GM19043 (cell line): ENCODE results near the gene CTDNEP1.

Source experiments
- ATAC-seq: cut with Tn5 transposase; IDR thresholded peaks from one replicate; pipeline ENCODE4 v1.9.1; 2021; ENCODE audit warnings: low read depth; ENCODE audit not compliant: unreplicated experiment

The CTDNEP1 gene

DNA sequence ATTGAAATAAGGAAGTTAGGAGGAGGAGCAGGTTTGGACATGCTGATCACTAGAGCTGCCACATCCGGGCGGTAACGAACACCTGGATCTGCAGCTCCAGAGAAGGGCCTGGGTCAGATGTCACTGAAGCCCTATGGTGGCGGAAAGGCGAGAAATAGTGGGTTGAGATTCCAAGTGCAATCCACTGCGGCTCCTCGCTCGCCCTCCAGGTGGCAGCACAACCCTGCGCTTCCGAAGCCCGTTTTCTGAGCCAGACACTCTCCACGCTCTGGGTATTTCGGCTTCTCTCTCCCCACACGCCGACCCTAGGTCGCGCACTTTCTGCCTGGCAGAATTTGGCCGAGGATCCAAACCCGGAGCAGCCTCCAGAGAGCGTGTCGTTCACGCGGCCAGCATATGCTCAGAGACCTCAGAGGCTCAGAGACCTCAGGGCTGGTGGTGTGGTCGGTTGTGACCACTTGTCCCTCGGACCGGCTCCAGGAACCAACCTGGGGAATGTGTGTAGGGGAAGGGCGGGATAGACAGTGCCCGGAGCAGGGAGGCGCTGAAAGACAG, 29.1 kb upstream of the CTDNEP1 start:
- ATAC-seq = no peak

- ATAC-seq = no peak
Measured at GRCh38 chr17:7279448-7279847, 27.9 kb upstream of the CTDNEP1 start.

- ATAC-seq = no peak
Measured at GRCh38 chr17:7266784-7267183, 15.2 kb upstream of the CTDNEP1 start.

- no peak for ATAC-seq
Measured at GRCh38 chr17:7263801-7264078, 12.2 kb upstream of the CTDNEP1 start.

DNA sequence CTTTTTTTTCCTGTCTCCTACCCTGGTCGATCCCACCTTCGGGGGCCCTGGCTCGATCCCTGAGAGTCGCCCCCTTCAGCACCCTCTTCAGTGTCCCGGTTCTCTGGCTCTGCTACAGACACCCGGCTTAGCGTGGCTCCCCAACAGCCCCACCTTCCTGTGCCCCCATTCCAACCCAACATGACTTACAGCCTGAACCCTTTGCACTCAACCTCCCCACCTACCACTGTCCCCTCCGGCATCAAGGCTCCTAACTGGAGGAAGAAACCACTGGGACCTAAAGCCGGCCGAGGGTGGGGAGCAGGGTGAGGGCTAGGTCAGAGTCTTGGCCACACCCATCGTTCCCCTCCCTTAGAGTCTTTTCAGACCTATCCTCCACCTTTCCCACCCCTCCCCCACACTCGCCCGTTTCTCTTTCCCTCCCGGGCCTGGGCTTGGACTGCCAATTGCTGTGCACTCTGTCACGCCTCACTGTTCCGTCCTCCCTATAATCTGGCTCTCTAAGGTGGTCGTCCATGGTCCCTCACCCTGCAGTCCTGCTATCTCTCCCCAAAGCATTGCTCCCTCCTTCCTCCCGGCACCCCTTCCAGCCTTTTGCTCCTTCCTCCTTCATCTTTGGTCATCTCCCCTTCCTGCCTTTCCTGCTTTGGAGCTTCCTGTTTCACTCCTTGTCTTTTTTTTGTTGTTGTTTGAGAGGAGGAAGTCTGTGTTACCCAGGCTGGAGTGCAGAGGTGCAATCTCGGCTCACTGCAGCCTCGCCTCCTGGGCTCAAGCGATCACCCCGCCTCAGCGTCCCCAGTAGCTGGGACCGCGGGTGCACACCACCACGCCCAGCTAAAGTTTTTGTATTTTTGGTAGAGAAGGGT, 11.6 kb upstream of the CTDNEP1 start:
- no peak for ATAC-seq

- ATAC-seq = no peak
Measured at GRCh38 chr17:7262192-7262934, 10.8 kb upstream of the CTDNEP1 start, which contains the start of gene CLDN7. Gene CLDN7 (minus strand): TSS chr17:7262478. CDS start chr17:7262043, 435 bp downstream.

GRCh38 chr17:7261379-7262191, 10.1 kb upstream of the CTDNEP1 start:
- ATAC-seq = no peak

DNA sequence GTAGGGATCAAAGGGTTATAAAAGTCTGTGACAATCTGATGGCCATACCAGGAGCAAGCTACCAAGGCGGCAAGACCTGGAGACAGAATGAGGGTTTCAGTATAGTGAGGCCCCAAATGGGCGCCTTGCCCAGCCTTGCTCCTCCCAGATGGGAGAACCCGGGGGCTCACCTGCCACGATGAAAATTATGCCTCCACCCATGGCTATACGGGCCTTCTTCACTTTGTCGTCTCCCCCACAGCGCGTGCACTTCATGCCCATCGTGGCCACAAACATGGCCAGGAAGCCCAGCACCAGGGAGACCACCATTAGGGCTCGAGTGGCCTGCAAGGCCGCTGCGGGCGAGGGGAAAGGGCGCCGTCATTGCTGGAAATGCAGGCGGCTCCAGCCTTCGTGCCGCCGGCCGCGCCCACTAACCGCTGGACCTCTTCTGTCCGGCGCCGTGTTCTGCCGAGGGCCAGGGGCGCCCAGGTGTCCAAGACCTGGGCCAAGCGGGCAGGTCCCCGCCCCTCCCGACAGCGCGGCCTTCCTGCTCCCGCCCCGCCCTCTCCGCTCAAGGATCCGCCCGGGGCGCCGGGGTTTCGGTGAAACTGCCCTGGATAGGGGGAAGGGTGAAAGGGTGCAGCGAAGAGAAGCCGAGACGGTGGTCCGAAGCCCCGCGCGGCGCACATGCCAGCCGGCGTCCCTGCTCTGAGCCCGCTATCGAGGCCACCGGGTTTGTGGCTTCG, 9.3 kb upstream of the CTDNEP1 start:
- no peak for ATAC-seq

- no peak for ATAC-seq
Measured at GRCh38 chr17:7260151-7260550, 8.6 kb upstream of the CTDNEP1 start.

DNA sequence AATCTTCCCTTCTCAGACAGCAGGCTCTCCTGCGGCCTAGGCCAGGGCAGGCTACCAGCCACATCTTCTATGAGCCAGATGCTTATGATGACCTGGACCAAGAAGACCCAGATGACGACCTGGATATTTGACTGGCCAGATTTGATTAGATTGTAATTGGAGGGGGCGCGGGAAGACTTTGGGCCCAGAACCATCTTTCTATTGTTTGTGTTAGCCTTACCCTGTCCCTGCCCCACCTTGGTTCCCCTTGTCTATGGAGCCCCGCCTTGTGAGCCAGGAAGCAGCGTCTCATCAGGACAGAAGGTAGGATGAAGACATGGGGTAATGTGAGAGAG, 8.0 kb upstream of the CTDNEP1 start:
- ATAC-seq = no peak

DNA sequence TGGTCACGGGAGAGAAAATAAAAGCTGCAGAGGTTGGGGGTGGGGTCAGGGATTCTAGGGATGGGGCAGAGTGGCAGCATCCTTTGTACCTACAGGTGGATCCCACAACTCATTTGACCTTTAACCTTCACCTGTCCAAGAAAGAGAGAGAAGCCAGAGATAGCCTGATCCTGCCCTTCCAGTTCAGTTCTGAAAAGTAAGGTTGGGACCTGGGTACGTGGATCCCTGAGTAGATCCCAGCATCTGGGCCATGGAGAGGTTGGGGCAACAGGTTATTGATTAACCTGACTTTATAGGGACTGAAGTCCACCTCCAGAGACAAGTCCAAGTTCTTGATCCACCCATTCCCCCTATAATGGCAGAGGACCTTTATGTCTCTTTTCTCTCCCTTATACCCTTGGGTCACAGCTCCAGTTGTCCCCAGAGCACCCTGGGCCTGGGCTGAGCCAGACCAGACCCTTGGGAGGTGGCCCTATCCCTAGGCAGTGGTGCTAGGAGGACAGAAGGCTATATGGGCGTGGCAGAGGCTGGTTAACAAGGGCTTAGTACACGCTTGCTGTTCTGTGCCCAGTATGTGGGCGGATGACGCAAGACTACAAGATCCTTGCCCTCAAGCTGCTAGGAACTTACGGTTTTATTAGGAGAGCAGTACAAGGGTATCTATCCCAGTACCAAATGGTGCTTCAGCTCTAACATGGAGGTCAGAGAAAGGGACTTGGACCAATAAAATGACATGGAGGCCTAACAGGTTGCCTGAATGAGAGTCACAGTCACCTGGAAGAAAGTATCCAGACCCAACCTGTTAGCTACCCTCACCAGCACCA, 7.4 kb upstream of the CTDNEP1 start:
- no peak for ATAC-seq

GRCh38 chr17:7256766-7257456, 5.4 kb upstream of the CTDNEP1 start:
- ATAC-seq = no peak

DNA sequence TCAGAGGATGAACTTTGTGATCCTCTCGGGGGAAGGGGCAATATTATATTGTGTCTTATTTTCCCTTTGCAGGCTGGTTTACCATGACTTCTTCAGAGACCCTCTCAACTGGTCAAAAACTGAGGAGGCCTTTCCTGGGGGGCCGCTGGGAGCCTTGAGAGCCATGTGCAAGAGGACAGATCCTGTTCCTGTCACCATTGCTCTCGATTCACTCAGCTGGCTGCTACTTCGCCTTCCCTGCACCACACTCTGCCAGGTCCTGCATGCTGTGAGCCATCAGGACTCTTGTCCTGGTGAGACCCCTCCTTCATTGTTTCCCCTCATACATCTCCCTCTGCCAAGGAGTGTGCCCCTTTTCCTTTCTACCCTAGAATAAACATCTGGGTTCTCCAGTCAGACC, 3.0 kb upstream of the CTDNEP1 start:
- ATAC-seq = no peak

- ATAC-seq = no peak
Measured at GRCh38 chr17:7253082-7253481, 1.5 kb upstream of the CTDNEP1 start.

DNA sequence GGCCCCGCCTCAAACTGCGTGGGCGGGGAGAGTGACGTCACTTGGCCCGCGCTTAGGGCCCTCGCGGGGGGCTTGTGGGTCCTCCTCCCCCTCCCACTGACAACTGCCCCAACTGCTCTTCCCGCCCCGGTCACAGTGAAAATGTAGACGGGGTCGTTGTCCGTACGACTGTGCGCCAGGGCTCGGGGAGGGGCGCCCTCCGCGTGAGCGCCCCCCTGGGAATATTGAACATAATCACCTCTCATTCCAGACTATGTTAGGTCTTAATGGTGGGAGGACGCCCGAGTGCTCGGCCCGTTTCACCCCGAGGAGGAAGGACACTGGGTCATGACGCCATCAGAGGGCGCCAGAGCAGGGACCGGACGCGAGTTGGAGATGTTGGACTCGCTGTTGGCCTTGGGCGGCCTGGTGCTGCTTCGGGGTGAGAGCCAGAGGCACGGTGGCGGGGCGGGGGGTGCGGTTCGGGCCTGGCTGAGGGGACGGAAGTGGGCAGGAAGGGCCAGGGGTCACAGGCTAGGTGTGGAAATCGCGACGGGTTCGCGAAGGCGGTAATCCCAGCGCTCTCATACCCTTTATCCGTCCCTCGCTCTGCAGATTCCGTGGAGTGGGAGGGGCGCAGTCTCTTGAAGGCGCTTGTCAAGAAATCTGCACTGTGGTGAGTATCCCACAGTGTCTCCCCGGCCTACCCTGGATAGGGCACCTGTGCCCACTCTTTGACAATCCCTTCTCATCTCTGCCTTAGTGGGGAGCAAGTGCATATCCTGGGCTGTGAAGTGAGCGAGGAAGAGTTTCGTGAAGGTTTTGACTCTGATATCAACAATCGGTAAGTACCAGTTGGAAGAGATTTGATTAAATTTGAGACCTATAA, 876 bp upstream of the CTDNEP1 start, which contains the start of gene ELP5:
ELP5 (plus strand) TSS at position 40 of the 868 bp plus-strand sequence; CDS start at position 376, 336 bp downstream.
- peak; percentile 44 for ATAC-seq

DNA sequence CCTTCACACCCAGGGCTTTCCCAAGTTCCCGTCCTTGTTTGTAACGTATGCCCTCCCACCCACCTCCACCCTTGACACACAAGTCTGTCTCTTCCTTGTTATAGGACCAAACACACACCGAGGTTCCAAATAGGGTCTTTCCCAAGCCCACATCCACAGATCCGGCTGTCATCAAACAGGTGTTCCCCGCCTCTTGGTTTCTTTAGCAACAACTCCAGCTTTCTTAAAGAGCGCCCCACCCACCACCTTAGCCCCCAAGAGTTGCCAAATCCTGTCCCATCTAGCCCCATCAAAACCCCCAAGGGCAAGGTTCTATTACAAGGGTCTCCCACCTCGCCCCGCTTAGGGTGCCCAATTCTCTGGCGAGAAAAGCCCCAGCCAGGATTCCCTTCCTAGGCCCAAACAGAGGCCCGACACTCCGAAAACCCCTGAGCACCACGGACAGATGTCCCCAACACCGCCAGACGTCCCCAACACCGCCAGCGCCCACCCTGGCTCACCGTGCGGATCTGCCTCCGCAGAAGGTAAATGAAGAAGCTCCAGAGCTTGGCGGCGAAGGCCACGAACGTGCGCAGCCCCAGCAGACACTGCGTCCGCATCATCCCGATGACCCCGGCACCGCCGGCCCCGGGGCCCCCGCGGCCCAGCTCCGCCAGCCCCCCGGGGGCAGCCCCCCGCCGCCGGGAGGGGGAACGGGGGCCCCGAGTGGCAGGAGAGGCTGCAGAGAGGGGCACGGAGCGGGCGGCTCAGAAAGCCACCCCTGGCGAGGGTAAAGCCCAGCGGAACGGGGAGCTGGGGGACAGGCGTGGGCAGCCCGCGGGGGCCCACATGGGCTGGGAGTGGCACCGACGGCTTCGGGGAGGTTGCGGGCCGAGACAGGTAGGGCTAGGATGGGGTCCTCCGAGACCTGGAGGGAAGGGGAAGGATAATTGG, 573 bp downstream of the CTDNEP1 start:
- no peak for ATAC-seq

DNA sequence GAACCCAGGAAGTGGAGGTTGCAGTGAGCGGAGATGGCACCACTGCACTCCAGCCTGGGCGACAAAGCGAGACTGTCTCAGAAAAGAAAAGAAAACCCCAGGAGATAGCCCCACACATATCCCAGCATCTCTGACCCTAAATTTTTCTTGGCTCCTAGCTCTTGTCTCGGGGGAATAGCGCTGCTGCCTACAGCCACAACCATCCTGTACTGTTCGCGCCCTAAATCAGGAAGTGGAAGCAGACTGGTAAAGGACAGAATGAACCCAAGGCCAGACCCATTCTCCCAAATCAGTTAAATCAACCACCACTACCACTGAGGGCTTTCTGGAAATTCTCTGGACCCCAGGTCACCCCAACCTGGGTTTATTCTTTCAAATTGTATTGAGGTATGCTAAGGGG, 1.7 kb downstream of the CTDNEP1 start:
- no peak for ATAC-seq
